HepG2 (cell line): Measurements from ENCODE around the gene ALDH16A1. TPM values are rescaled to one million over a fixed set of nuclear protein-coding genes. Genes with fewer than 3 reads are reported as not detected.

Source experiments
- CEBPG ChIP-seq: IDR thresholded peaks from 2 replicates; pipeline ENCODE4 v1.6.1; 2016
- CENPBD1 ChIP-seq: sonication (generic); formaldehyde crosslinking; IDR thresholded peaks from 2 replicates; pipeline ENCODE4 v1.8.0; 2022; ENCODE audit warnings: missing genetic modification reagents, low read depth, mild to moderate bottlenecking, borderline replicate concordance
- DMAP1 ChIP-seq: IDR thresholded peaks from 2 replicates; pipeline ENCODE4 v1.6.1; 2016
- GMEB2 ChIP-seq: IDR thresholded peaks from 2 replicates; pipeline ENCODE4 v1.6.1; 2016; ENCODE audit warnings: missing biosample characterization, missing genetic modification reagents, low read depth
- HOXA5 ChIP-seq: sonication (generic); formaldehyde crosslinking; IDR thresholded peaks from 2 replicates; pipeline ENCODE4 v1.4.0; 2020; ENCODE audit warnings: missing genetic modification reagents
- JUND ChIP-seq: sonication (generic); formaldehyde crosslinking; IDR thresholded peaks from 2 replicates; pipeline ENCODE4 v1.8.0; 2022; ENCODE audit warnings: mild to moderate bottlenecking, missing genetic modification reagents
- KLF9 ChIP-seq: IDR thresholded peaks from 2 replicates; pipeline ENCODE4 v1.6.1; 2016; ENCODE audit warnings: low read depth
- MATR3 ChIP-seq: sonication (generic); formaldehyde crosslinking; IDR thresholded peaks from 2 replicates; pipeline ENCODE4 v1.4.0; 2020; ENCODE audit warnings: missing genetic modification reagents
- MIER3 ChIP-seq: IDR thresholded peaks from 2 replicates; pipeline ENCODE4 v1.6.1; 2016; ENCODE audit warnings: missing compliant biosample characterization, borderline replicate concordance
- THAP7 ChIP-seq: sonication (generic); formaldehyde crosslinking; IDR thresholded peaks from 2 replicates; pipeline ENCODE4 v1.8.1; 2023; ENCODE audit warnings: mild to moderate bottlenecking, missing genetic modification reagents
- ZNF350 ChIP-seq: sonication (generic); formaldehyde crosslinking; IDR thresholded peaks from 2 replicates; pipeline ENCODE4 v1.4.0; 2020; ENCODE audit warnings: mild to moderate bottlenecking, low read depth, missing genetic modification reagents, borderline replicate concordance
- ZNF407 ChIP-seq: sonication (generic); formaldehyde crosslinking; IDR thresholded peaks from one replicate; pipeline ENCODE4 v1.5.1; 2020; ENCODE audit warnings: mild to moderate bottlenecking, missing genetic modification reagents; ENCODE audit errors: not compliant biosample characterization
- ZNF513 ChIP-seq: sonication (generic); formaldehyde crosslinking; conservative IDR thresholded peaks from 2 replicates; pipeline ENCODE4 v1.5.0; 2020; ENCODE audit warnings: missing genetic modification reagents
- ZNF556 ChIP-seq: sonication (generic); formaldehyde crosslinking; IDR thresholded peaks from 2 replicates; pipeline ENCODE4 v1.4.0; 2020; ENCODE audit warnings: mild to moderate bottlenecking, missing genetic modification reagents, borderline replicate concordance
- ZNF564 ChIP-seq: sonication (generic); formaldehyde crosslinking; IDR thresholded peaks from 2 replicates; pipeline ENCODE4 v1.8.1; 2023; ENCODE audit warnings: mild to moderate bottlenecking, missing genetic modification reagents
- ZNF790 ChIP-seq: sonication (generic); formaldehyde crosslinking; IDR thresholded peaks from 2 replicates; pipeline ENCODE4 v1.8.0; 2022; ENCODE audit warnings: missing genetic modification reagents, mild to moderate bottlenecking, borderline replicate concordance
- ZSCAN31 ChIP-seq: sonication (generic); formaldehyde crosslinking; IDR thresholded peaks from 2 replicates; pipeline ENCODE4 v1.5.0; 2020; ENCODE audit warnings: low read depth, mild to moderate bottlenecking, missing genetic modification reagents
- polyA plus RNA-seq, 8 experiments: library from polyadenylated mRNA; depleted of rRNA in 3 of 8; stranded (reverse) in 7 of 8; unstranded in 1 of 8; fragments of >200 nt; fragmentation: Illumina TruSeq in 4 of 8; extraction: Trizol in 4 of 8; gene quantifications; 2 replicates each; pipeline versions ENCODE4 v1.2.1 to v1.2.3, GENCODE V29; 2011 to 2016; ENCODE audit warnings: low read depth in 4 of 8, missing spikeins in 1 of 8, mixed read lengths in 1 of 8; ENCODE audit not compliant: insufficient read depth in 1 of 8
- total RNA-seq, 5 experiments: library from RNA; depleted of rRNA; stranded (reverse); fragments of >200 nt; fragmentation: Illumina TruSeq; extraction: Trizol; gene quantifications; 2 replicates each; pipeline ENCODE4 v1.2.3, GENCODE V29; 2016; ENCODE audit warnings: low read depth in 1 of 5

The ALDH16A1 gene
- total and polyA plus RNA-seq, 2 of the 13 experiments (the other 11 are each of a cell fraction or from before 2014, with no cell fraction given) = 8.4 to 34.9 TPM

GRCh38 chr19:49487277-49488045, 34.4 kb downstream of the ALDH16A1 start, which contains the start of gene RPL13A (continued):
- TF ChIP-seq HOXA5 (CRISPR knock-in tag) (peak; percentile 86), MIER3 (peak; percentile 75), ZNF790 (CRISPR knock-in tag) (peak; percentile 63; the same call in 1 of the 2 replicates), ZSCAN31 (CRISPR knock-in tag) (no peak), MATR3 (CRISPR knock-in tag) (no peak), JUND (CRISPR knock-in tag) (no peak), ZNF407 (CRISPR knock-in tag) (no peak), ZNF513 (CRISPR knock-in tag) (no peak), CEBPG (CRISPR knock-in tag) (peak; percentile 96), DMAP1 (CRISPR knock-in tag) (peak; percentile 97), ZNF564 (CRISPR knock-in tag) (no peak), THAP7 (CRISPR knock-in tag) (peak; percentile 99), ZNF350 (CRISPR knock-in tag) (no peak; the same call in 1 of the 2 replicates), ZNF556 (no peak), KLF9 (CRISPR knock-in tag) (peak; percentile 93), GMEB2 (peak; percentile 74; the same call in 1 of the 2 replicates), CENPBD1 (CRISPR knock-in tag) (no peak)
